SK-N-SH (cell line): Measurements from ENCODE around the gene WWOX. TPM values are rescaled to one million over a fixed set of nuclear protein-coding genes. Genes with fewer than 3 reads are reported as not detected.

Experiments
- CTCF ChIA-PET: fragments of 300-600, 350-600 bp; formaldehyde crosslinking; extraction: SDS; loops from one replicate; lab custom pipeline; 2021; lab: Yijun Ruan, JAX
- POLR2A ChIA-PET: fragments of 350-600 bp; sonication (Branson Sonifier 250); formaldehyde crosslinking; extraction: SDS; loops from one replicate; lab custom pipeline; 2020; ENCODE audit warnings: antibody characterized with exemption, inconsistent platforms; lab: Yijun Ruan, JAX
- DNase-seq: peaks from one replicate; pipeline ENCODE4 v3.0.0; 2012
- H2AFZ ChIP-seq: fragments of 200-600 bp; sonication (generic); 2 replicates; pipeline ENCODE4 v1.8.1; 2016; ENCODE audit warnings: antibody characterized with exemption, mild to moderate bottlenecking, low read depth
- H3F3A ChIP-seq: fragments of 200-600 bp; sonication (generic); replicated peaks from 2 replicates; pipeline ENCODE3; 2016; ENCODE audit warnings: antibody characterized with exemption, mild to moderate bottlenecking; ENCODE audit not compliant: insufficient read depth
- H3K27ac ChIP-seq, 2 experiments: fragments of 200-500 bp in 1 of 2; fragments of 200-600 bp in 1 of 2; sonication (Bioruptor generic) in 1 of 2; sonication (generic), shearing (Covaris generic) in 1 of 2; 2 replicates each; pipeline versions ENCODE4 v1.5.1 to v1.6.1; 2014 to 2016; ENCODE audit warnings: low read depth in 2 of 2, inconsistent platforms in 1 of 2, low read length in 1 of 2, mild to moderate bottlenecking in 1 of 2, mixed read lengths in 1 of 2
- H3K27me3 ChIP-seq: fragments of 200-600 bp; sonication (generic), shearing (Covaris generic); 2 replicates; pipeline ENCODE4 v1.6.1; 2016; ENCODE audit warnings: mixed run types; ENCODE audit not compliant: insufficient read depth
- H3K36me3 ChIP-seq, 2 experiments: fragments of 200-500 bp in 1 of 2; fragments of 200-600 bp in 1 of 2; sonication (Bioruptor generic) in 1 of 2; sonication (generic) in 1 of 2; replicated peaks in 1 of 2; 2 replicates each; pipeline versions ENCODE3 to v1.5.1; 2014 to 2016; ENCODE audit warnings: low read length in 1 of 2, mild to moderate bottlenecking in 1 of 2; ENCODE audit not compliant: insufficient read depth in 2 of 2, control insufficient read depth in 1 of 2
- H3K4me1 ChIP-seq, 2 experiments: fragments of 200-500 bp in 1 of 2; fragments of 200-600 bp in 1 of 2; sonication (Bioruptor generic) in 1 of 2; sonication (generic), shearing (Covaris generic) in 1 of 2; 2 replicates each; pipeline versions ENCODE4 v1.5.1 to v1.6.1; 2014 to 2016; ENCODE audit warnings: low read depth in 1 of 2, low read length in 1 of 2, mixed run types in 1 of 2; ENCODE audit not compliant: insufficient read depth in 2 of 2, control insufficient read depth in 1 of 2
- H3K4me2 ChIP-seq: fragments of 200-600 bp; sonication (generic), shearing (Covaris generic); 2 replicates; pipeline ENCODE4 v1.6.1; 2017; ENCODE audit warnings: mixed run types
- H3K4me3 ChIP-seq, 2 experiments: fragments of 200-500 bp in 1 of 2; fragments of 200-600 bp in 1 of 2; sonication (Bioruptor generic) in 1 of 2; sonication (generic), shearing (Covaris generic) in 1 of 2; 2 replicates each; pipeline versions ENCODE4 v1.5.1 to v1.8.1; 2014 to 2016; ENCODE audit warnings: low read depth in 2 of 2, inconsistent platforms in 1 of 2, low read length in 1 of 2, mild to moderate bottlenecking in 1 of 2, mixed read lengths in 1 of 2, moderate library complexity in 1 of 2
- H3K79me2 ChIP-seq: fragments of 200-600 bp; sonication (generic); 2 replicates; pipeline ENCODE4 v1.8.1; 2017; ENCODE audit warnings: mild to moderate bottlenecking; ENCODE audit not compliant: insufficient read depth
- H3K9ac ChIP-seq: fragments of 200-600 bp; sonication (generic); 2 replicates; pipeline ENCODE4 v1.6.1; 2017; ENCODE audit warnings: mixed run types
- H3K9me2 ChIP-seq: fragments of 200-600 bp; sonication (generic); 2 replicates; pipeline ENCODE4 v1.6.1; 2017; ENCODE audit warnings: mixed run types
- H3K9me3 ChIP-seq: fragments of 200-600 bp; sonication (generic); 2 replicates; pipeline ENCODE4 v1.6.1; 2017; ENCODE audit warnings: mixed run types, mild to moderate bottlenecking, moderate library complexity
- H4K20me1 ChIP-seq: fragments of 200-600 bp; sonication (generic); 2 replicates; pipeline ENCODE4 v1.6.1; 2017; ENCODE audit warnings: mild to moderate bottlenecking, mixed run types; ENCODE audit not compliant: insufficient read depth
- CHD2 ChIP-seq: fragments of 150-350 bp; IDR thresholded peaks from 2 replicates; pipeline ENCODE4 v1.6.1; 2018; ENCODE audit warnings: low read length; ENCODE audit not compliant: partially characterized antibody
- CTCF ChIP-seq: fragments of 200-600 bp; sonication (generic); IDR thresholded peaks from 2 replicates; pipeline ENCODE4 v1.6.1; 2017; ENCODE audit warnings: antibody characterized with exemption, mild to moderate bottlenecking, moderate library complexity
- ELF1 ChIP-seq: IDR thresholded peaks from 2 replicates; pipeline ENCODE4 v1.4.0; 2012
- EP300 ChIP-seq, 2 experiments: IDR thresholded peaks; 2 replicates each; pipeline versions ENCODE4 v1.4.0 to v1.6.1; 2012; ENCODE audit warnings: borderline replicate concordance in 1 of 2, low read depth in 1 of 2, low read length in 1 of 2
- GABPA ChIP-seq: IDR thresholded peaks from 2 replicates; pipeline ENCODE4 v1.4.0; 2012; ENCODE audit warnings: low read depth, mild to moderate bottlenecking
- GATA2 ChIP-seq: sonication (generic); formaldehyde crosslinking; IDR thresholded peaks from 2 replicates; pipeline ENCODE4 v1.5.0; 2020; ENCODE audit warnings: mild to moderate bottlenecking, missing genetic modification reagents
- JUND ChIP-seq: IDR thresholded peaks from 2 replicates; pipeline ENCODE4 v1.4.0; 2012
- RAD21 ChIP-seq: IDR thresholded peaks from 2 replicates; pipeline ENCODE4 v1.6.1; 2012; ENCODE audit warnings: mild to moderate bottlenecking, low read length
- RCOR1 ChIP-seq: fragments of 150-350 bp; IDR thresholded peaks from 2 replicates; pipeline ENCODE4 v1.6.1; 2017; ENCODE audit warnings: antibody characterized with exemption, low read length
- REST ChIP-seq: IDR thresholded peaks from 2 replicates; pipeline ENCODE4 v1.6.1; 2012; ENCODE audit warnings: mild to moderate bottlenecking, low read depth, low read length, moderate library complexity
- SIN3A ChIP-seq: IDR thresholded peaks from 2 replicates; pipeline ENCODE4 v1.6.1; 2012; ENCODE audit warnings: low read depth, mild to moderate bottlenecking, low read length, moderate library complexity, borderline replicate concordance
- SMC3 ChIP-seq: IDR thresholded peaks from 2 replicates; pipeline ENCODE4 v1.6.1; 2012; ENCODE audit warnings: low read depth, low read length, improper control_type of control experiment
- TAF1 ChIP-seq: IDR thresholded peaks from 2 replicates; pipeline ENCODE4 v1.6.1; 2012; ENCODE audit warnings: low read depth, mild to moderate bottlenecking, low read length, moderate library complexity, borderline replicate concordance
- USF1 ChIP-seq: IDR thresholded peaks from 2 replicates; pipeline ENCODE4 v1.4.0; 2012; ENCODE audit warnings: low read depth, borderline replicate concordance
- YY1 ChIP-seq: IDR thresholded peaks from 2 replicates; pipeline ENCODE4 v1.4.0; 2012; ENCODE audit warnings: low read depth, mild to moderate bottlenecking
- WGBS: methylation state at CpG from one replicate; pipeline ENCODE4 v1.1.6; 2017; ENCODE audit warnings: low lambda C conversion rate; 5-methylcytosine and 5-hydroxymethylcytosine counted together
- polyA plus RNA-seq, 3 experiments: library from polyadenylated mRNA; depleted of rRNA; stranded (reverse); fragments of >200 nt; gene quantifications; 2 replicates each; pipeline ENCODE4 v1.2.3, GENCODE V29; 2012
- TF ChIP-seq, protein P1 (sequence below): IDR thresholded peaks from 2 replicates; pipeline ENCODE4 v1.4.0; 2012; ENCODE audit warnings: low read depth

The WWOX gene
- polyA plus RNA-seq, 1 of the 3 experiments (the other 2 are of a cell fraction), result 10.8 TPM

DNA sequence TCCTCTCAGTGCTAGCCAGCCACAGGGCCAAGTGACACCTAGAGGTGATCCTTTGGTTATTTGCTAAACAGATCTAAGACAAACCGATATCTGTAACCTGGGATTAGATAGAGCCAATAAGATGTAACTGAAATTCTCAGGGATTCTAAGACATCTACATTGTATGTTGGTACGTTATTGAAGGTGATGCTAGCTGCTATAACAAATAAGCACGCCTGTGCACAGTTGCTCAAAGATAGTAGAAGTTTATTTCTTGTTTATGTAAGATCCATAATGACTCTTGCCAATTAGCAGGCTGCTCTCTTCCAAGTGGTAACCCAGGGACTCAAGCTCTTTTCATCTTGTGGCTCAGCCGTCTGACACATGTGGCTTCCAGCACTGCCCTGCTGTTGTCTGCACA, 370.3 kb downstream of the WWOX start (continued):
- TF ChIP-seq, protein P1, sequence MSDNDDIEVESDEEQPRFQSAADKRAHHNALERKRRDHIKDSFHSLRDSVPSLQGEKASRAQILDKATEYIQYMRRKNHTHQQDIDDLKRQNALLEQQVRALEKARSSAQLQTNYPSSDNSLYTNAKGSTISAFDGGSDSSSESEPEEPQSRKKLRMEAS, result no peak

- 77% methylated on average over 11 of the region's 11 CpGs for WGBS
- no peak overlapping the region for H2AFZ ChIP-seq
- no peaks in the 10 kb centered on the region for H3F3A ChIP-seq
- no peak for TF ChIP-seq EP300 (IDR thresholded peaks at IDR 0.05; ENCODE audit: borderline replicate concordance in 1 of 2, low read depth in 1 of 2, low read length in 1 of 2)
- TF ChIP-seq, protein P1, result no peak
- no peak for TF ChIP-seq SIN3A
- no peak for TF ChIP-seq YY1
- no peaks in the 10 kb centered on the region for H4K20me1 ChIP-seq
- H3K9me2 ChIP-seq, result no peaks in the 10 kb centered on the region
- no peaks in the 10 kb centered on the region for H3K79me2 ChIP-seq
- no peak overlapping the region for H3K4me3 ChIP-seq
- DNase-seq, result no peak
- CTCF ChIA-PET, result no interaction called here
- H3K4me1 ChIP-seq, result no peaks in the 10 kb centered on the region
- H3K9ac ChIP-seq, result no peak overlapping the region
- no peaks in the 10 kb centered on the region for H3K27me3 ChIP-seq
- no peaks in the 10 kb centered on the region for H3K9me3 ChIP-seq
- H3K36me3 ChIP-seq, result no peaks in the 10 kb centered on the region
- POLR2A ChIA-PET, result no interaction called here
- no peak overlapping the region for H3K27ac ChIP-seq
- no peak overlapping the region for H3K4me2 ChIP-seq
These were observed 373.7 kb downstream of the WWOX start for GRCh38 chr16:78473031-78473699.

DNA sequence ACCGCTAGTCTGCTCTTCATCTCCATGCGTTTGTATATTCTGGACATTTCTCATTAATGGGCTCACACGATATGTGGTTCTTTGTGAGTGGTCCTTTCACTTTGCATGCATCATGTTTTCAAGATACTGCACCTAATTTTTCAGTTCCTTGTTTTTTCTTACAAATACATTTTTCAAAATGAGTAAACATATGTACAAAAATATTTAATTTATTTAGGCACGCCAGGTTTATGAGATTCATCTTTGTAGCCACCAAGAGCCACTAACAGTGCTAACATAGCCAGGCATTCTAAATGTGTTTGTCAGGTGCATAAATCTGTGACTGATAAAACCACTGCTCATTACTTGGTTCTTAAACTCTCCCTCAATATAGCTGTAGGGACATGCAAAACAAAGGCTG, 375.3 kb downstream of the WWOX start:
- Histone ChIP-seq H3K4me1 (no peaks in the 10 kb centered on the region), H2AFZ (no peak overlapping the region), H3K4me2 (no peak overlapping the region), H3K79me2 (no peaks in the 10 kb centered on the region), H3K9me2 (no peaks in the 10 kb centered on the region), H3K9me3 (no peaks in the 10 kb centered on the region), H4K20me1 (no peaks in the 10 kb centered on the region), H3K27ac (no peak overlapping the region), H3K4me3 (no peak overlapping the region), H3K36me3 (no peaks in the 10 kb centered on the region), H3F3A (no peaks in the 10 kb centered on the region), H3K27me3 (no peaks in the 10 kb centered on the region)
- CTCF ChIA-PET, result no interaction called here
- DNase-seq, result no peak
- 77% methylated on average over 4 of the region's 4 CpGs for WGBS
- POLR2A ChIA-PET, result no interaction called here
- TF ChIP-seq SMC3, result no peak
- no peak for TF ChIP-seq ELF1
- TF ChIP-seq JUND, result no peak
- TF ChIP-seq, protein P1, result no peak
- TF ChIP-seq RCOR1, result no peak
- TF ChIP-seq SIN3A, result no peak
- no peak for TF ChIP-seq USF1
- no peak for TF ChIP-seq CTCF
- no peak for TF ChIP-seq GATA2 (CRISPR knock-in tag)
- TF ChIP-seq RAD21, result no peak
- TF ChIP-seq GABPA, result no peak
- no peak for TF ChIP-seq CHD2
- TF ChIP-seq TAF1, result no peak
- no peak for TF ChIP-seq REST
- TF ChIP-seq, all 33 proteins: peak for 0
- H3K9ac ChIP-seq, result no peak overlapping the region
